Measurements from ENCODE around the gene NUDT6.
"Not testable (repeated sequence)": the region's sequence is repeated elsewhere in the genome, so short reads cannot be mapped to it uniquely, and the experiment has no call there.

The NUDT6 gene

DNA sequence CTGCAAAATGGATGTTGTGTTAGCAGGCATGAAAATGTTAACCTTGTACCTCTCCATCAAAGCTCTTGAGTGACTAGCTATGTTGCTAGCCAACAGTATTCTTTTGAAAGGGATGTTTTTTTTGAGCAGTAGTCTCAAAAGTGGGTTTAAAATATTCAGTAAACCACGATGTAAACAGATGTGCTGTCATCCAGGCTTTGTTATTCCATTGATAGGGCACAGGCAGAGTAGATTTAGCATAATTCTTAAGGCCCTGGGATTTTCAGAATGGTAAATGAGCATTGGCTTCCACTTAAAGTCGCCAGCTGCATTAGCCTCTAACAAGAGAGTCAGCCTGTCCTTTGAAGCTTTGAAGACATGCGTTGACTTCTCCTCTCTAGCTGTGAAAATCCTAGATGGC lies 77.3 kb downstream of the NUDT6 start:
- no peak overlapping the region for H3K4me3 ChIP-seq
- no peak overlapping the region for H3K27ac ChIP-seq

DNA sequence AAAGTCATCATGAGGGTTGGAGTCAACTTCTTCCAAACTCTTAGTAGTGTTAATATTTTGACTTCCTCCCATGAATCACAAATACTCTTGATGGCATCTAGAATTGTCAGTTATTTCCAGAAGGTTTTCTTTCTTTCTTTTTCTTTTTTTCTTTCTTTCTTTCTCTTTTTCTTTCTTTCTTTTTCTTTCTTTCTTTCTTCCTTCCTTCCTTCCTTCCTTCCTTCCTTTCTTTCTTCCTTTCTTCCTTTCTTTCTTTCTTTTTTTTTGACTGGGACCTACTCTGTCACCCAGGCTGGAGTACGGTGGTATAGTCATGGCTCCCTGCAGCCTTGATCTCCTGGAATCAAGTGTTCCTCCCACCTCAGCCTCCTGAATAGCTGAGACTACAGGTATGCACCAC lies 78.0 kb downstream of the NUDT6 start:
- not testable (repeated sequence) for H3K4me3 ChIP-seq, H3K27ac ChIP-seq

DNA sequence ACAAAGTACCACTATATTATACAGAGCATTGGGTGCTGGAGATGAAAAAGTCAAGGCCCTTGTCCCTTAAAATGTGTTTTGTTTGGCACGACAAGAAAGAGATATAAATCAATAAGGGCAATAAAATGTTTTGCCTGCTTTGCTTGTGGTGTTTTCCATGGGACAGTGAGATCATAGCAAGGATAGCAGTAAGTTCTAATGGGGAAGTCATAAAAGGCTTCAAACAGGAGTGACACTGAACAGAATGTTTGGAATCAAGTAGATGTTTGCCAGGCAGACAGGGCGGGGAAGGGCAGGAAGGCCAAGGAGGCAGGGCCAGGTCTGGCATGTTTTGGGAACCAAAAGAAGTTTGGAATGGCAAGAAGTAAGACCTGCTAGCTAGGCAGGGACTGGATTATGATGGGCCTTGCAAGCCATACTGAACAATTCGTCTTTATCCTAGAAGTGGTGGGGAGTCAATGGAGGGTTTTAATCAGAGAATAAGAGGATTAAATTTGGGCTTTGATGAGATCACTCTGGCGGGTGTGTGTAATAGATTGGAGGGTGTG lies 79.3 kb downstream of the NUDT6 start:
- Histone ChIP-seq H3K4me3 (no peak overlapping the region), H3K27ac (peak overlapping the region in 4 of 21 experiments; percentile 0 to 49 (median 32))

All from skin epidermis (tissue), 12 donors.